SH-SY5Y (cell line): ENCODE results near the gene MED25.
A peak's percentile ranks its signal among the peaks of the same experiment; 100 is the strongest.

Experiments used
- GATA2 ChIP-seq: IDR thresholded peaks from 2 replicates; pipeline ENCODE4 v1.6.1; 2011; ENCODE audit warnings: mild to moderate bottlenecking, low read depth, low read length
- GATA3 ChIP-seq: IDR thresholded peaks from 2 replicates; pipeline ENCODE4 v1.6.1; 2011; ENCODE audit warnings: low read depth, mild to moderate bottlenecking, low read length, moderate library complexity

Gene MED25

GRCh38 chr19:49872245-49873128 lies 54.4 kb downstream of the MED25 start:
- TF ChIP-seq GATA3, result no peak

- TF ChIP-seq GATA2 (no peak), GATA3 (no peak)
Measured at GRCh38 chr19:49873129-49873521, 55.0 kb downstream of the MED25 start.

DNA sequence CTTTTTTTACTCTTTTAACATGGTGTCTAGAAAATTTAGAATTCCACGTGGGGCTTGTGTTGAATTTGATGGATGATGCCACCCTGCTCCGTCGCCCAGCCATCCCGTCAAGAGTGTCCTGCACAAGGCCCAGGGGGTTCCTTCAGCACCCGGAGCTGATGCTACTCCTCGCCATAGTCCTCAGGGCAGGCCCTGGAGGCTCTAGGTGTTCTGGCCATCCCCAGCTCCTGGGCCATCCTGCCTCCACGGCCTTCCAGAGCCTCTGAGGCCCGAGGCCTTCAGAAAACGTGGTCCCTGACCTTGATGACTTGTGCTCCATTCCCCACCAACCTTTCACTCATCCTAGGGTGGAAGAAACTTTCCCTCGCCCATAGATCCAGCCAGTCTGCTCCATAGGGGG lies 55.7 kb downstream of the MED25 start:
- TF ChIP-seq GATA3 (no peak), GATA2 (no peak)

DNA sequence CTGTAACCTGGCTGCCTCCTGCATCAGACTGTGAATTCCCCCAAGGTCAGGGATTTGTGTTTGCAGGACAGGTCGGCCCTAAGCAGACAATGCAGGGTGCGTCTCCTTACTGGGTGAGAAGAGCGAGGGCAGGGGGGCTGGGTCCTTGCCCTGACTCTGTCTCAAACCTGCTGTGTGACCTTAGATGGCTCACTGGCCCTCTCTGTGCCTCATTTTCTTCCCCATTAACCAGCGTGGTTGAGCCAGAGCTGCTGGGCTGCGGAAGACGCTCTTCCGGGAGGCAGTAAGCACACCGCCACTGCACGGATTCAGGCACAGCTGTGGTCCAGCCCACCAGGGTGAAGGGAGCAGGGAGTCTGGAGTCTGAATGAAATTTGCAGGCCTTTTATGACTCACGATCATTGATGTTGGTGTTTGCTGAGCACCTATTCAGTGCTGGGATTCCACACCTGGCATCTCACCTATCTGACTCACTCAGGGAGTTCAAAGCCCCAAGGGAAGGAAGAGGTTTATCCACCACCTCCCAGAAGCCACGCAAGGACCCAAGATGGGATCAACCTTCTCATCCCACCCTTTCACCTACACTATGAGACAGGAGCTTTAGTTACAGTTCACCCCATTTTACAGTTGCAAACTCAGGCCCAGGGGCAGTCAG lies 56.5 kb downstream of the MED25 start:
- no peak for TF ChIP-seq GATA3
- TF ChIP-seq GATA2, result no peak

- no peak for TF ChIP-seq GATA3
- no peak for TF ChIP-seq GATA2
Measured at GRCh38 chr19:49875177-49875576, 57.1 kb downstream of the MED25 start.

GRCh38 chr19:49875857-49876421 lies 57.9 kb downstream of the MED25 start:
- no peak for TF ChIP-seq GATA3
- TF ChIP-seq GATA2, result no peak; the same call in 1 of the 2 replicates

DNA sequence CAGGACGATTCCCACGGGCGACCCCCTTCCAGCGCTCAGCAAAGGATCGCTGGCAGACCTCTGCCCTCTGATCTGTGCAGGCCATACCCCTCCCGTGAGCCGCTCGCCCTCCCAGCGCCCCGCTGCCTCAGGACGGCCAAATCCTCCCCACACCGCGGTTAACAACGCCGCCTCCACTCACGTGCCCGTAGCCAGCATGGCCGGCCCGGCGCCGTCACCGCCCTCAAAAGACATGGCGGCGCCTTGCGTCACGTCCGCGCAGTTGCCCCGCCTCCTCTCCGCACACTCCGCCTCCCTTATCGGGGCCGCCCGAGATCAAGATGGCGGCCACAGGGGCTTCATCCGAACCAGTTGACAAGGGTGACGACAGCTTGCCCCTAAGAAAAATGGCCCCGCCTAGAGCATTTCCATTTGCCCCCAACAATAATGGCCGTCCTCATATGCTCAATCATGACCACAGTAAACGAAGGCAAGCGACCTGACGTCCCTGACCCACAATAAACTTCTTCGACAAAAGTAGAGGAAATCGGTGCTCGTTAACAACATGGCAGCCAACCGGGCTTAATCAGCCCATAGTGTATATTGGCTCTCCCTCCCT lies 58.4 kb downstream of the MED25 start:
- TF ChIP-seq GATA2, result 0 out of 2 replicates have a peak, but pooled peaks have one; percentile 39
- no peak for TF ChIP-seq GATA3

- TF ChIP-seq GATA3, result no peak
- TF ChIP-seq GATA2, result no peak
Measured at GRCh38 chr19:49877020-49877878, 59.2 kb downstream of the MED25 start, which contains the start of the genes AKT1S1 and TBC1D17. TSS of gene AKT1S1 (minus strand) at chr19:49877355. CDS start at chr19:49873295, 4,060 bp downstream. TSS of gene TBC1D17 (plus strand) at chr19:49877702. CDS start at chr19:49877724, 22 bp downstream.

GRCh38 chr19:49877879-49878743 lies 60.0 kb downstream of the MED25 start:
- no peak for TF ChIP-seq GATA3

DNA sequence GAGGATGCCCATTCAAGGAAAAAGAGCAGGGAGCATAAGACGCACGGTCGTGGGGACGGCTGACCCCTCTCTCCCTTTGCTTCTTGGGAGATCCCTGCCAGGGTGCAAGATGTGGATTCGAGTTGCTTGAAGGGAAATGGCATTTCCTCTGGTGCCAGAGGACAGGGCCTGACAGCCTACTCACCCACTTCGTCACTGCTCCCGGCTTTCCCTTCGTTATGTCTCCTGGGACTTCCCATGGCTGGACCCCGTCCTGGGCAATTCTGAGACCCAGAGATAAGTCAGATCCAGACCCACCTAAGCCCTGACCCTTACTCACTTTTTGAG lies 60.6 kb downstream of the MED25 start:
- no peak for TF ChIP-seq GATA2
- TF ChIP-seq GATA3, result no peak

GRCh38 chr19:49879243-49879963 lies 61.3 kb downstream of the MED25 start:
- TF ChIP-seq GATA2, result no peak

DNA sequence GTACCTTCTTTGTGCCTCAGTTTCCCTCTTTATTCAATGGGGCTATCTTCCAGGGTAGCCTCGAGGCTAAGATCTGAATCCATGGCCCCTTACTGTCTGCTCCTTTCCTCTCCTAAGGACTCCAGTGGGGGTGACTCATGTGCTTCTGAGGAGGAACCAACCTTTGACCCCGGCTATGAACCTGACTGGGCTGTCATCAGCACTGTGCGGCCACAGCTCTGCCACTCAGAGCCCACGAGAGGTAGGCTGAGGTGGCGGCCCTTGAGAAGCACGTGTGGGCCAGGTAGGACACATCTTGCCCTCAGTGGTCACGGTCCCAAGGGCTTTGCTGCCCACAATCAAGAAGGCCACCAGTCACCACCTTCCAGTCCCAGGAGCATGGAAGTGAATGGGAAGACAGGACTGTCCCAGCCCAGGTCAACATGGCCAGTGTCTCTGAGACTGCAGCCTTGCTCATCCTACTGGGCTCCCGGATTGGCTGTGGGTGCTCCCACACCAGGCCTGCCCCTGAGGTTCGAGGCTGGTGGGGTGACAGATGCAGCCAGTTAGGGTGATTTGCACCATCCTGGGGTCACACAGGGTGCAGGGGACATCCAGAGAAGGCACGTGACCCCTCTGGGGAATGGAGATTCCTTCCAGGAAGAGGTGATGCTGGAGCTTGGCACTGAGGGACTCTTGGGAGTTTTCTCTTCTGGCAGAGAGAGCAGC lies 62.2 kb downstream of the MED25 start:
- TF ChIP-seq GATA2, result no peak
- TF ChIP-seq GATA3, result no peak
